SU-DHL-6 (cell line): Measurements from ENCODE around the gene PPARGC1A.

Source experiments
- EZH2phosphoT487 ChIP-seq: fragments of 200-600 bp; sonication (generic), shearing (Covaris generic); conservative IDR thresholded peaks from 2 replicates; pipeline ENCODE4 v1.6.1; 2018; ENCODE audit warnings: mild to moderate bottlenecking, antibody characterized with exemption, low read length, moderate library complexity, mixed read lengths
- TF ChIP-seq, protein P1 (sequence below): fragments of 200-600 bp; sonication (generic); IDR thresholded peaks from one replicate; pipeline ENCODE4 v1.5.1; 2017; ENCODE audit warnings: antibody characterized with exemption, mild to moderate bottlenecking, low read length, moderate library complexity; ENCODE audit not compliant: insufficient read depth, poor library complexity, severe bottlenecking

DNA sequence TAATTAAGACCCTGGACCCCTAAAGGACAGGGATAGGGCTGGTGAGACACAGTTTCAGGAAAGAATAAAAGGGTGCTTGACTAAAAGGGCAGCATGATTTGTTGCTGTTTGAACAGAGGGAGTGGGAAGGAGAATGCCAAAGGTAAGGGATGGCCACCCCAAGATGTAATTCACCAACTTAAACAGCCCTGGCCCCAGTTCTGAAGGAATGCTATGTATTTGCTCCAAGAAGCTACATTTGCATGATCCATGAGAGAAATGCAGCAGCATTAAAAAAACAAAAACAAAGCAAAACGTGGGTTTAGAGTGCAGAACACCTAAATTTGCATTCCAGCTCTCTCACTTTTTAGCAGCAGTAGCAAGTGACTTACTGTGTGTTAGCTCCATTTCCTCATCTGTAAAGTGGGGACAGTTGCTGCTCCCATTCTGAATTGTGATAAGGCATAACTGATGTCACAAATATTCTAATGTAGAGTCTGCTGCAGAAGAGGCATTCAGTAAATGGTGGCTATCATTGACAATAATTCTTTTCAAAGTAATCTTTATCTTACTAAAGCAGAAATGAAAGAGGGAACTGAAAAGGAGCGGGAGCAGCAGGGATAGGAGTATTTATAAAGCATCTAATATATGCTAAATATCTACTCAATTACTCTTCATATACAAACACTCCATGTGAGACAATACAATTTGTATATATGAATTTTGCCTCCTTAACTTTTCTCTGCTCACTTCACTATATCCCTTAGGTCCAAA, 115.8 kb downstream of the PPARGC1A start:
- TF ChIP-seq, protein P1, sequence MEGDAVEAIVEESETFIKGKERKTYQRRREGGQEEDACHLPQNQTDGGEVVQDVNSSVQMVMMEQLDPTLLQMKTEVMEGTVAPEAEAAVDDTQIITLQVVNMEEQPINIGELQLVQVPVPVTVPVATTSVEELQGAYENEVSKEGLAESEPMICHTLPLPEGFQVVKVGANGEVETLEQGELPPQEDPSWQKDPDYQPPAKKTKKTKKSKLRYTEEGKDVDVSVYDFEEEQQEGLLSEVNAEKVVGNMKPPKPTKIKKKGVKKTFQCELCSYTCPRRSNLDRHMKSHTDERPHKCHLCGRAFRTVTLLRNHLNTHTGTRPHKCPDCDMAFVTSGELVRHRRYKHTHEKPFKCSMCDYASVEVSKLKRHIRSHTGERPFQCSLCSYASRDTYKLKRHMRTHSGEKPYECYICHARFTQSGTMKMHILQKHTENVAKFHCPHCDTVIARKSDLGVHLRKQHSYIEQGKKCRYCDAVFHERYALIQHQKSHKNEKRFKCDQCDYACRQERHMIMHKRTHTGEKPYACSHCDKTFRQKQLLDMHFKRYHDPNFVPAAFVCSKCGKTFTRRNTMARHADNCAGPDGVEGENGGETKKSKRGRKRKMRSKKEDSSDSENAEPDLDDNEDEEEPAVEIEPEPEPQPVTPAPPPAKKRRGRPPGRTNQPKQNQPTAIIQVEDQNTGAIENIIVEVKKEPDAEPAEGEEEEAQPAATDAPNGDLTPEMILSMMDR = no peak
- no peak for TF ChIP-seq EZH2phosphoT487
